K562 (cell line): ENCODE data around the gene TTC9C. TPM values are rescaled to one million over a fixed set of nuclear protein-coding genes. Genes with fewer than 3 reads are reported as not detected.

Experiments used
- ERF ChIP-seq: fragments of 450-650 bp; formaldehyde crosslinking; IDR thresholded peaks from 2 replicates; pipeline ENCODE4 v1.4.0; 2020; ENCODE audit warnings: mild to moderate bottlenecking, mixed read lengths
- GTF2A2 ChIP-seq: IDR thresholded peaks from 2 replicates; pipeline ENCODE4 v1.6.1; 2016; ENCODE audit warnings: mild to moderate bottlenecking, missing genetic modification characterization, missing compliant biosample characterization
- HDAC2 ChIP-seq: fragments of 450-650 bp; IDR thresholded peaks from 2 replicates; pipeline ENCODE4 v1.6.1; 2016; ENCODE audit warnings: mild to moderate bottlenecking
- NFE2 ChIP-seq: IDR thresholded peaks from 2 replicates; pipeline ENCODE4 v1.6.1; 2014; ENCODE audit warnings: antibody characterized with exemption, low read depth
- PRPF4 ChIP-seq: fragments of 200-400 bp; formaldehyde crosslinking; IDR thresholded peaks from one replicate; pipeline ENCODE4 v1.6.1; 2017; ENCODE audit warnings: low read length, low read depth, mild to moderate bottlenecking; ENCODE audit not compliant: insufficient read depth, poor library complexity, severe bottlenecking
- PTBP1 ChIP-seq: fragments of 200-400 bp; formaldehyde crosslinking; IDR thresholded peaks from 2 replicates; pipeline ENCODE4 v1.6.1; 2017; ENCODE audit warnings: low read depth, low read length
- TAF1 ChIP-seq: IDR thresholded peaks from 2 replicates; pipeline ENCODE4 v1.6.1; 2011; ENCODE audit warnings: mild to moderate bottlenecking, low read length, moderate library complexity; ENCODE audit not compliant: insufficient read depth, control insufficient read depth, severe bottlenecking; ENCODE audit errors: extremely low read depth
- TGIF2 ChIP-seq: sonication (generic); formaldehyde crosslinking; IDR thresholded peaks from 2 replicates; pipeline ENCODE4 v1.8.1; 2022; ENCODE audit warnings: mild to moderate bottlenecking, missing genetic modification reagents, moderate library complexity
- ZNF277 ChIP-seq: fragments of 250-450 bp; sonication (Bioruptor Pico); IDR thresholded peaks from 2 replicates; pipeline ENCODE4 v1.8.0; 2022; ENCODE audit warnings: inconsistent platforms, mild to moderate bottlenecking, moderate library complexity, borderline replicate concordance
- ZNF57 ChIP-seq: fragments of 450-650 bp; formaldehyde crosslinking; IDR thresholded peaks from 2 replicates; pipeline ENCODE4 v1.4.0; 2020; ENCODE audit warnings: mild to moderate bottlenecking, moderate library complexity
- polyA plus RNA-seq, 8 experiments: library from polyadenylated mRNA; depleted of rRNA in 4 of 8; stranded (reverse) in 5 of 8; unstranded in 3 of 8; fragments of >200 nt; fragmentation: Nextera tagmentation in 2 of 8; fragmentation: Illumina TruSeq in 1 of 8; extraction: Ambion mirVana in 2 of 8; extraction: Trizol in 1 of 8; gene quantifications; 2 replicates each; pipeline versions ENCODE4 v1.2.1 to v1.2.3, GENCODE V29; 2011 to 2014; ENCODE audit warnings: inconsistent platforms in 1 of 8, missing spikeins in 1 of 8
- total RNA-seq, 7 experiments: library from RNA; depleted of rRNA in 6 of 7; stranded (reverse); fragments of >200 nt in 6 of 7; fragmentation: Illumina TruSeq in 2 of 7; extraction: Trizol in 2 of 7; gene quantifications; 2 replicates each; pipeline versions ENCODE4 v1.2.1 to v1.2.3, GENCODE V29; 2011 to 2021; ENCODE audit warnings: low replicate concordance in 1 of 7
- TF ChIP-seq, protein P1 (sequence below): fragments of 250-450 bp; sonication (Bioruptor Pico); IDR thresholded peaks from 2 replicates; pipeline ENCODE4 v1.4.0; 2020; ENCODE audit warnings: mild to moderate bottlenecking, moderate library complexity, borderline replicate concordance
- TF ChIP-seq, protein P2 (sequence below), 2 experiments: fragments of 450-650 bp in 1 of 2; sonication (generic) in 1 of 2; formaldehyde crosslinking in 1 of 2; IDR thresholded peaks; 2 replicates each; pipeline versions ENCODE4 v1.7.1 to v1.9.0; 2016 to 2022; ENCODE audit warnings: inconsistent platforms in 1 of 2, mild to moderate bottlenecking in 1 of 2, missing genetic modification reagents in 1 of 2

Gene TTC9C
- total and polyA plus RNA-seq, 9 of the 15 experiments (the other 6 are each of a cell fraction or from before 2014, with no cell fraction given): 32.8 to 59.0 (median 37.1) TPM

DNA sequence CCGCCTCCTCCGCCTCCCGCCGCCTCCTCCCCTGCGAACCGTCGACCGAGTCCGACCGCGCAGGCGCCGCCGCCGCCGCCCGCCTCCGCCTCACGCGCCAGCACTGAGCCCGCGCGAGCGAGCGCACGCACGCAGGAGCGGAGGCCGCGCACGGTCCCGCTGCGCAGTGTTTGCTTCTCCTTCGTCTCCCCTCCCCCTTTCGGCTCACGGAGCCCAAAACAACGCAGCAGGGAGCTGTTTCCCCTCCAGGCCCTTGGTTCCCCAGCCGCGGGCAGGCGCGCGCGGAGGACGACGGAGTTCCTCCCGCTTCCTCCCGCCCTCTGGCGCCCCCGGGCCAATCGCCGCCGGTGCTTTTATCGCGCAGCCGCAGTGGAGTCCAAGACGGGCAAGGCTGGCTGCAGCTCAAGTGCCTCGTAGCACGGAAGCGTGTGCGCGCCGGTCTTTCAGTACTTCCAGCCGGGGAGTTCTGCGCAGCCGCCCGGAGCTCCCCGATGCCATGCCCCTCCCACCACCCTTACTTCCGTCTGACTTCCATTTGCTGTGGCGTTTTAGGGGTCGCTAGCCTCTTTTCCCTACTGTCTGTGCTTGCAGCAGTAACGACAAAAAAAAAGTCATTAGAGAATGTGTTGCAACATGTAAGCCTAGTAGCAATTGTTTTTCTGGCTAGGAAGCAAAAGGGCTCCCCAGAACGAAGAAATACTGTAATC is 968 bp upstream of the TTC9C start, which contains the start of gene HNRNPUL2 (continued):
- TF ChIP-seq ERF (CRISPR knock-in tag): no peak; the same call in 1 of the 2 replicates
- no peak for TF ChIP-seq ZNF277 (CRISPR knock-in tag)
- TF ChIP-seq, protein P1, sequence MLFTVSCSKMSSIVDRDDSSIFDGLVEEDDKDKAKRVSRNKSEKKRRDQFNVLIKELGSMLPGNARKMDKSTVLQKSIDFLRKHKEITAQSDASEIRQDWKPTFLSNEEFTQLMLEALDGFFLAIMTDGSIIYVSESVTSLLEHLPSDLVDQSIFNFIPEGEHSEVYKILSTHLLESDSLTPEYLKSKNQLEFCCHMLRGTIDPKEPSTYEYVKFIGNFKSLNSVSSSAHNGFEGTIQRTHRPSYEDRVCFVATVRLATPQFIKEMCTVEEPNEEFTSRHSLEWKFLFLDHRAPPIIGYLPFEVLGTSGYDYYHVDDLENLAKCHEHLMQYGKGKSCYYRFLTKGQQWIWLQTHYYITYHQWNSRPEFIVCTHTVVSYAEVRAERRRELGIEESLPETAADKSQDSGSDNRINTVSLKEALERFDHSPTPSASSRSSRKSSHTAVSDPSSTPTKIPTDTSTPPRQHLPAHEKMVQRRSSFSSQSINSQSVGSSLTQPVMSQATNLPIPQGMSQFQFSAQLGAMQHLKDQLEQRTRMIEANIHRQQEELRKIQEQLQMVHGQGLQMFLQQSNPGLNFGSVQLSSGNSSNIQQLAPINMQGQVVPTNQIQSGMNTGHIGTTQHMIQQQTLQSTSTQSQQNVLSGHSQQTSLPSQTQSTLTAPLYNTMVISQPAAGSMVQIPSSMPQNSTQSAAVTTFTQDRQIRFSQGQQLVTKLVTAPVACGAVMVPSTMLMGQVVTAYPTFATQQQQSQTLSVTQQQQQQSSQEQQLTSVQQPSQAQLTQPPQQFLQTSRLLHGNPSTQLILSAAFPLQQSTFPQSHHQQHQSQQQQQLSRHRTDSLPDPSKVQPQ (CRISPR knock-in tag): no peak
- TF ChIP-seq, protein P2, sequence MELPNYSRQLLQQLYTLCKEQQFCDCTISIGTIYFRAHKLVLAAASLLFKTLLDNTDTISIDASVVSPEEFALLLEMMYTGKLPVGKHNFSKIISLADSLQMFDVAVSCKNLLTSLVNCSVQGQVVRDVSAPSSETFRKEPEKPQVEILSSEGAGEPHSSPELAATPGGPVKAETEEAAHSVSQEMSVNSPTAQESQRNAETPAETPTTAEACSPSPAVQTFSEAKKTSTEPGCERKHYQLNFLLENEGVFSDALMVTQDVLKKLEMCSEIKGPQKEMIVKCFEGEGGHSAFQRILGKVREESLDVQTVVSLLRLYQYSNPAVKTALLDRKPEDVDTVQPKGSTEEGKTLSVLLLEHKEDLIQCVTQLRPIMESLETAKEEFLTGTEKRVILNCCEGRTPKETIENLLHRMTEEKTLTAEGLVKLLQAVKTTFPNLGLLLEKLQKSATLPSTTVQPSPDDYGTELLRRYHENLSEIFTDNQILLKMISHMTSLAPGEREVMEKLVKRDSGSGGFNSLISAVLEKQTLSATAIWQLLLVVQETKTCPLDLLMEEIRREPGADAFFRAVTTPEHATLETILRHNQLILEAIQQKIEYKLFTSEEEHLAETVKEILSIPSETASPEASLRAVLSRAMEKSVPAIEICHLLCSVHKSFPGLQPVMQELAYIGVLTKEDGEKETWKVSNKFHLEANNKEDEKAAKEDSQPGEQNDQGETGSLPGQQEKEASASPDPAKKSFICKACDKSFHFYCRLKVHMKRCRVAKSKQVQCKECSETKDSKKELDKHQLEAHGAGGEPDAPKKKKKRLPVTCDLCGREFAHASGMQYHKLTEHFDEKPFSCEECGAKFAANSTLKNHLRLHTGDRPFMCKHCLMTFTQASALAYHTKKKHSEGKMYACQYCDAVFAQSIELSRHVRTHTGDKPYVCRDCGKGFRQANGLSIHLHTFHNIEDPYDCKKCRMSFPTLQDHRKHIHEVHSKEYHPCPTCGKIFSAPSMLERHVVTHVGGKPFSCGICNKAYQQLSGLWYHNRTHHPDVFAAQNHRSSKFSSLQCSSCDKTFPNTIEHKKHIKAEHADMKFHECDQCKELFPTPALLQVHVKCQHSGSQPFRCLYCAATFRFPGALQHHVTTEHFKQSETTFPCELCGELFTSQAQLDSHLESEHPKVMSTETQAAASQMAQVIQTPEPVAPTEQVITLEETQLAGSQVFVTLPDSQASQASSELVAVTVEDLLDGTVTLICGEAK (IDR thresholded peaks at IDR 0.05): peak; percentile 26
- TF ChIP-seq, protein P2 (CRISPR knock-in tag; IDR thresholded peaks at IDR 0.05): no peak
- no peak for TF ChIP-seq TGIF2 (CRISPR knock-in tag)
- no peak for TF ChIP-seq ZNF57 (CRISPR knock-in tag)
- TF ChIP-seq HDAC2: no peak
- TF ChIP-seq GTF2A2 (tag): no peak
- no peak for TF ChIP-seq NFE2
- no peak for TF ChIP-seq PRPF4
- no peak for TF ChIP-seq PTBP1
- TF ChIP-seq TAF1: peak; percentile 73
